Measurements from ENCODE around the gene IGF1. TPM values are rescaled to one million over a fixed set of nuclear protein-coding genes. Genes with fewer than 3 reads are reported as not detected.

Gene IGF1
- polyA plus RNA-seq, 1 of the 3 experiments (the other 2 are of a cell fraction) = 0.07 TPM

- no peak for DNase-seq
- H2AFZ ChIP-seq (ENCODE audit: low read depth) = no peak overlapping the region
- no peak overlapping the region for H3K4me3 ChIP-seq (ENCODE audit: low read depth in 2 of 2, low read length in 1 of 2)
- H3K4me1 ChIP-seq (ENCODE audit: control insufficient read depth in 1 of 2, insufficient read depth in 2 of 2, low read depth in 1 of 2, low read length in 1 of 2) = no peaks in the 10 kb centered on the region
- H3F3A ChIP-seq (replicated peaks; ENCODE audit: insufficient read depth) = no peaks in the 10 kb centered on the region
- no peaks in the 10 kb centered on the region for H3K79me2 ChIP-seq (ENCODE audit: insufficient read depth)
- POLR2A ChIA-PET = no interaction called here
- H3K27ac ChIP-seq (ENCODE audit: low read depth in 2 of 2, low read length in 1 of 2) = no peak overlapping the region
- H3K27me3 ChIP-seq (ENCODE audit: insufficient read depth) = no peaks in the 10 kb centered on the region
- H3K9me3 ChIP-seq = no peaks in the 10 kb centered on the region
- H3K4me2 ChIP-seq = no peak overlapping the region
- CTCF ChIA-PET = interaction anchor here (1.1 to 2.4 kb wide), 2 partner anchors 14 to 402 kb away, joined by 3 to 11 read pairs; no protein-coding TSS in a partner anchor
- H3K9me2 ChIP-seq = no peaks in the 10 kb centered on the region
- TF ChIP-seq EP300 (IDR thresholded peaks at IDR 0.05; ENCODE audit: borderline replicate concordance in 1 of 2, low read depth in 1 of 2, low read length in 1 of 2) (no peak), MAX (IDR thresholded peaks at IDR 0.05; ENCODE audit: low read depth) (no peak), RXRA (IDR thresholded peaks at IDR 0.05; ENCODE audit: borderline replicate concordance, low read depth) (no peak), YY1 (IDR thresholded peaks at IDR 0.05; ENCODE audit: low read depth) (no peak), EZH2phosphoT487 (IDR thresholded peaks at IDR 0.05; ENCODE audit: borderline replicate concordance, low read depth) (no peak)
- TF ChIP-seq, protein P1, sequence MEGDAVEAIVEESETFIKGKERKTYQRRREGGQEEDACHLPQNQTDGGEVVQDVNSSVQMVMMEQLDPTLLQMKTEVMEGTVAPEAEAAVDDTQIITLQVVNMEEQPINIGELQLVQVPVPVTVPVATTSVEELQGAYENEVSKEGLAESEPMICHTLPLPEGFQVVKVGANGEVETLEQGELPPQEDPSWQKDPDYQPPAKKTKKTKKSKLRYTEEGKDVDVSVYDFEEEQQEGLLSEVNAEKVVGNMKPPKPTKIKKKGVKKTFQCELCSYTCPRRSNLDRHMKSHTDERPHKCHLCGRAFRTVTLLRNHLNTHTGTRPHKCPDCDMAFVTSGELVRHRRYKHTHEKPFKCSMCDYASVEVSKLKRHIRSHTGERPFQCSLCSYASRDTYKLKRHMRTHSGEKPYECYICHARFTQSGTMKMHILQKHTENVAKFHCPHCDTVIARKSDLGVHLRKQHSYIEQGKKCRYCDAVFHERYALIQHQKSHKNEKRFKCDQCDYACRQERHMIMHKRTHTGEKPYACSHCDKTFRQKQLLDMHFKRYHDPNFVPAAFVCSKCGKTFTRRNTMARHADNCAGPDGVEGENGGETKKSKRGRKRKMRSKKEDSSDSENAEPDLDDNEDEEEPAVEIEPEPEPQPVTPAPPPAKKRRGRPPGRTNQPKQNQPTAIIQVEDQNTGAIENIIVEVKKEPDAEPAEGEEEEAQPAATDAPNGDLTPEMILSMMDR (IDR thresholded peaks at IDR 0.05) = no peak
- TF ChIP-seq, protein P2, sequence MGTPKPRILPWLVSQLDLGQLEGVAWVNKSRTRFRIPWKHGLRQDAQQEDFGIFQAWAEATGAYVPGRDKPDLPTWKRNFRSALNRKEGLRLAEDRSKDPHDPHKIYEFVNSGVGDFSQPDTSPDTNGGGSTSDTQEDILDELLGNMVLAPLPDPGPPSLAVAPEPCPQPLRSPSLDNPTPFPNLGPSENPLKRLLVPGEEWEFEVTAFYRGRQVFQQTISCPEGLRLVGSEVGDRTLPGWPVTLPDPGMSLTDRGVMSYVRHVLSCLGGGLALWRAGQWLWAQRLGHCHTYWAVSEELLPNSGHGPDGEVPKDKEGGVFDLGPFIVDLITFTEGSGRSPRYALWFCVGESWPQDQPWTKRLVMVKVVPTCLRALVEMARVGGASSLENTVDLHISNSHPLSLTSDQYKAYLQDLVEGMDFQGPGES (IDR thresholded peaks at IDR 0.05; ENCODE audit: low read depth, low read length) = no peak
- H4K20me1 ChIP-seq (ENCODE audit: insufficient read depth) = no peaks in the 10 kb centered on the region
- no peaks in the 10 kb centered on the region for H3K36me3 ChIP-seq (replicated peaks in 1 of 2; ENCODE audit: control insufficient read depth in 1 of 2, insufficient read depth in 2 of 2, low read length in 1 of 2)
- H3K9ac ChIP-seq = no peak overlapping the region
- 14% methylated on average over 1 of the region's 1 CpG for WGBS (ENCODE audit: low lambda C conversion rate)
Observed at GRCh38 chr12:102498471-102498870, 18.1 kb upstream of the IGF1 start.

DNA sequence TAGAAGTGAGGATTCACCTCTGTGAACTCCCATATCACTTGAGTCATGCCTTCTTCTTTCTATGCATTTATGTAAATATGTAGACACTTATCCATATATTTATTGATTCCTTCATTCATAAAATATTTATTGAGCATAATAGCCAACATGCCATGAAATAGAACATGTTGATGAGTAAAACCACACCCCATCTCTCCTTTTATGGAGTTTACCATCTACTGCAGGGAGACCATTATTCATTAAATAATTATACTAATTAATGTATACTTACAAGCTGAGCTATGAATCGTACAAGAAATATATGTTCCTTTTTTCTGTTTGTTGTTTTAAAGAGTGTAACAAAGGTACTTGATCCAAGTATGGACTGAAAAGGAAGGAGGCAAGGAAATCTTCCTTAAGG is 17.4 kb upstream of the IGF1 start:
- Histone ChIP-seq H3K9me2 (no peaks in the 10 kb centered on the region), H3K27me3 (ENCODE audit: insufficient read depth) (no peaks in the 10 kb centered on the region), H3K4me2 (no peak overlapping the region), H3K4me1 (ENCODE audit: control insufficient read depth in 1 of 2, insufficient read depth in 2 of 2, low read depth in 1 of 2, low read length in 1 of 2) (no peaks in the 10 kb centered on the region), H3K27ac (ENCODE audit: low read depth in 2 of 2, low read length in 1 of 2) (no peak overlapping the region), H3K9ac (no peak overlapping the region), H4K20me1 (ENCODE audit: insufficient read depth) (no peaks in the 10 kb centered on the region), H3K79me2 (ENCODE audit: insufficient read depth) (no peaks in the 10 kb centered on the region), H2AFZ (ENCODE audit: low read depth) (no peak overlapping the region), H3K36me3 (replicated peaks in 1 of 2; ENCODE audit: control insufficient read depth in 1 of 2, insufficient read depth in 2 of 2, low read length in 1 of 2) (no peaks in the 10 kb centered on the region), H3K4me3 (ENCODE audit: low read depth in 2 of 2, low read length in 1 of 2) (no peak overlapping the region), H3F3A (replicated peaks; ENCODE audit: insufficient read depth) (no peaks in the 10 kb centered on the region), H3K9me3 (no peaks in the 10 kb centered on the region)
- no peak for DNase-seq
- ChIA-PET POLR2A (no interaction called here), CTCF (interaction anchor here (1.1 to 2.4 kb wide), 2 partner anchors 14 to 401 kb away, joined by 3 to 11 read pairs; no protein-coding TSS in a partner anchor)
- WGBS (ENCODE audit: low lambda C conversion rate) = 10% methylated on average over 1 of the region's 1 CpG
- TF ChIP-seq GABPA (IDR thresholded peaks at IDR 0.05; ENCODE audit: low read depth) = no peak
- TF ChIP-seq ZBTB33 (IDR thresholded peaks at IDR 0.05; ENCODE audit: borderline replicate concordance, low read depth) = no peak

All from SK-N-SH (cell line).